Immature natural killer cell (primary cell): ENCODE measurements around the gene DTWD2. TPM values are rescaled to one million over a fixed set of nuclear protein-coding genes. Genes with fewer than 3 reads are reported as not detected.
"Not testable (repeated sequence)": the region's sequence is repeated elsewhere in the genome, so short reads cannot be mapped to it uniquely, and the experiment has no call there.

Source experiments
- DNase-seq, 3 donors: peaks; one replicate each; pipeline ENCODE4 v3.0.0; 2022; ENCODE audit warnings: mixed read lengths in 1 of 3
- H3K27ac Mint-ChIP-seq, 6 donors: one replicate each; pipeline ENCODE4 v1.8.0; 2020; ENCODE audit warnings: mixed read lengths in 6 of 6, mild to moderate bottlenecking in 5 of 6, inconsistent platforms in 4 of 6, moderate library complexity in 3 of 6
- H3K27me3 Mint-ChIP-seq, 3 donors: one replicate each; pipeline ENCODE4 v1.8.0; 2020 to 2021; ENCODE audit warnings: low read depth in 3 of 3, mild to moderate bottlenecking in 3 of 3, mixed read lengths in 3 of 3, moderate library complexity in 3 of 3, inconsistent platforms in 1 of 3
- H3K36me3 Mint-ChIP-seq, 3 donors: one replicate each; pipeline ENCODE4 v1.8.0; 2020; ENCODE audit warnings: mixed read lengths in 3 of 3, inconsistent platforms in 2 of 3, mild to moderate bottlenecking in 2 of 3
- H3K4me1 Mint-ChIP-seq, 2 donors: one replicate each; pipeline ENCODE4 v1.8.0; 2020; ENCODE audit warnings: inconsistent platforms in 2 of 2, mild to moderate bottlenecking in 2 of 2, mixed read lengths in 2 of 2, moderate library complexity in 1 of 2
- H3K4me3 Mint-ChIP-seq, 5 donors: one replicate each; pipeline ENCODE4 v1.8.0; 2020; ENCODE audit warnings: mild to moderate bottlenecking in 5 of 5, mixed read lengths in 5 of 5, inconsistent platforms in 3 of 5, moderate library complexity in 3 of 5
- H3K9me3 Mint-ChIP-seq, 6 donors: one replicate each; pipeline ENCODE4 v1.8.0; 2020; ENCODE audit warnings: mild to moderate bottlenecking in 6 of 6, mixed read lengths in 6 of 6, inconsistent platforms in 4 of 6, moderate library complexity in 3 of 6
- polyA plus RNA-seq, 3 donors: library from polyadenylated mRNA; unstranded; fragments of 300-500 nt; fragmentation: Illumina TruSeq; gene quantifications; one replicate each; pipeline ENCODE4 v1.2.3, GENCODE V29; 2021

DTWD2 gene
- polyA plus RNA-seq, 3 donors from 2014 or later: 2.0 to 4.2 (median 2.9) TPM

GRCh38 chr5:118988866-118989180, 476 bp upstream of the DTWD2 start:
- Mint-ChIP-seq H3K27ac (peak overlapping the region in 5 of 6 donors; percentile 16 to 87 (median 51)), H3K27me3 (peaks cover 0 to 3% (median 0%) of the 10 kb centered on the region in 3 donors)

DNA sequence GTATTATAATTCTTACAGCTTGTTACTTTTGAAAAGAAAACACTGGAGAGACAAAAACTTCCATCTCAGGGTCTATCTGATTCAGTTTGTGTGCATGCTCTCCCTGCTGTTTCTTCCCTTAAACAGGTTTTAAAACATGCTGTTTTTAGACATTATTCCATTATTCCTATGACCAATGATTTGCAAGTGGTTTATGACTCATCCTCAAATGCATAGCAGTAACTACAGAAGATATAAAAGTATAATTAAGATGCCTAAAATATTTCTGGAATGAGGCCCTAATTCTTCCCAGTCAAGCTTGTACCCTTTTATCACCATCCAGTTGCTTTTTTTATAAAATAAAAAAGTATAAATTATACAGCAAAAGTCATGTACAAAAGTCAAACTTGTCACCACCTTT, 3.7 kb downstream of the DTWD2 start:
- Mint-ChIP-seq H3K36me3 (peaks cover 0 to 7% (median 3%) of the 10 kb centered on the region in 3 donors), H3K27me3 (peaks cover 0 to 2% (median 0%) of the 10 kb centered on the region in 3 donors), H3K9me3 (no peaks in the 10 kb centered on the region), H3K27ac (no peak overlapping the region), H3K4me3 (no peak overlapping the region), H3K4me1 (peaks cover 15 to 23% of the 10 kb centered on the region in 2 donors)
- DNase-seq: no peak

More at GRCh38 chr5:118988866-118989180, 476 bp upstream of the DTWD2 start:
- Mint-ChIP-seq H3K9me3 (peaks cover 0 to 1% (median 0%) of the 10 kb centered on the region in 6 donors), H3K36me3 (no peaks in the 10 kb centered on the region), H3K4me1 (peaks cover 15 to 23% of the 10 kb centered on the region in 2 donors), H3K4me3 (peak overlapping the region; percentile 81 to 87 (median 82))
- DNase-seq: no peak

GRCh38 chr5:118981783-118982182, 6.6 kb downstream of the DTWD2 start:
- DNase-seq: no peak
- Mint-ChIP-seq H3K9me3 (peaks cover 0 to 2% (median 0%) of the 10 kb centered on the region in 6 donors), H3K27ac (peak overlapping the region in 1 of 6 donors; percentile 21), H3K27me3 (peaks cover 0 to 2% (median 0%) of the 10 kb centered on the region in 3 donors), H3K4me1 (peaks cover 0 to 6% of the 10 kb centered on the region in 2 donors), H3K36me3 (peaks cover 5 to 12% (median 7%) of the 10 kb centered on the region in 3 donors), H3K4me3 (no peak overlapping the region)

- H3K9me3 Mint-ChIP-seq: peaks cover 0 to 9% (median 4%) of the 10 kb centered on the region in 6 donors
- peaks cover 0 to 2% (median 0%) of the 10 kb centered on the region in 3 donors for H3K27me3 Mint-ChIP-seq
- no peak overlapping the region for H3K27ac Mint-ChIP-seq
- no peak for DNase-seq
- H3K36me3 Mint-ChIP-seq: peaks cover 5 to 20% (median 15%) of the 10 kb centered on the region in 3 donors
- no peaks in the 10 kb centered on the region for H3K4me1 Mint-ChIP-seq
- H3K4me3 Mint-ChIP-seq: no peak overlapping the region
These were observed 7.9 kb downstream of the DTWD2 start for GRCh38 chr5:118980438-118980837.

GRCh38 chr5:118980017-118980416, 8.3 kb downstream of the DTWD2 start:
- DNase-seq: no peak
- no peaks in the 10 kb centered on the region for H3K27me3 Mint-ChIP-seq
- no peaks in the 10 kb centered on the region for H3K4me1 Mint-ChIP-seq
- H3K9me3 Mint-ChIP-seq: peaks cover 0 to 9% (median 4%) of the 10 kb centered on the region in 6 donors
- H3K27ac Mint-ChIP-seq: no peak overlapping the region
- H3K4me3 Mint-ChIP-seq: no peak overlapping the region
- H3K36me3 Mint-ChIP-seq: peaks cover 5 to 23% (median 15%) of the 10 kb centered on the region in 3 donors

DNA sequence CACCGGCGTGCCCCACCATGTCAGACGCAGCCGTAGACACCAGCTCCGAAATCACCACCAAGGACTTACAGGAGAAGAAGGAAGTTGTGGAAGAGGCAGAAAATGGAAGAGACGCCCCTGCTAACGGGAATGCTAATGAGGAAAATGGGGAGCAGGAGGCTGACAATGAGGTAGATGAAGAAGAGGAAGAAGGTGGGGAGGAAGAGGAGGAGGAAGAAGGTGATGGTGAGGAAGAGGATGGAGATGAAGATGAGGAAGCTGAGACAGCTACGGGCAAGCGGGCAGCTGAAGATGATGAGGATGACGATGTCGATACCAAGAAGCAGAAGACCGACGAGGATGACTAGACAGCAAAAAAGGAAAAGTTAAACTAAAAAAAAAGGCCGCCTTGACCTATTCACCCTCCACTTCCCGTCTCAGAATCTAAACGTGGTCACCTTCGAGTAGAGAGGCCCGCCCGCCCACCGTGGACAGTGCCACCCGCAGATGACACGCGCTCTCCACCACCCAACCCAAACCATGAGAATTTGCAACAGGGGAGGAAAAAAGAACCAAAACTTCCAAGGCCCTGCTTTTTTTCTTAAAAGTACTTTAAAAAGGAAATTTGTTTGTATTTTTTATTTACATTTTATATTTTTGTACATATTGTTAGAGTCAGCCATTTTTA, 14.4 kb downstream of the DTWD2 start:
- not testable (repeated sequence) for H3K4me1 Mint-ChIP-seq, H3K4me3 Mint-ChIP-seq, H3K27ac Mint-ChIP-seq, DNase-seq, H3K9me3 Mint-ChIP-seq, H3K27me3 Mint-ChIP-seq
- peaks cover 0 to 28% (median 11%) of the 10 kb centered on the region in 3 donors for H3K36me3 Mint-ChIP-seq

- no peak overlapping the region for H3K4me3 Mint-ChIP-seq
- peaks cover 6 to 21% of the 10 kb centered on the region in 2 donors for H3K4me1 Mint-ChIP-seq
- DNase-seq: no peak
- peaks cover 0 to 2% (median 1%) of the 10 kb centered on the region in 3 donors for H3K27me3 Mint-ChIP-seq
- no peak overlapping the region for H3K27ac Mint-ChIP-seq
- peaks cover 0 to 4% (median 3%) of the 10 kb centered on the region in 3 donors for H3K36me3 Mint-ChIP-seq
- H3K9me3 Mint-ChIP-seq: no peaks in the 10 kb centered on the region
These were observed 19.4 kb downstream of the DTWD2 start for GRCh38 chr5:118968925-118969375.

DNA sequence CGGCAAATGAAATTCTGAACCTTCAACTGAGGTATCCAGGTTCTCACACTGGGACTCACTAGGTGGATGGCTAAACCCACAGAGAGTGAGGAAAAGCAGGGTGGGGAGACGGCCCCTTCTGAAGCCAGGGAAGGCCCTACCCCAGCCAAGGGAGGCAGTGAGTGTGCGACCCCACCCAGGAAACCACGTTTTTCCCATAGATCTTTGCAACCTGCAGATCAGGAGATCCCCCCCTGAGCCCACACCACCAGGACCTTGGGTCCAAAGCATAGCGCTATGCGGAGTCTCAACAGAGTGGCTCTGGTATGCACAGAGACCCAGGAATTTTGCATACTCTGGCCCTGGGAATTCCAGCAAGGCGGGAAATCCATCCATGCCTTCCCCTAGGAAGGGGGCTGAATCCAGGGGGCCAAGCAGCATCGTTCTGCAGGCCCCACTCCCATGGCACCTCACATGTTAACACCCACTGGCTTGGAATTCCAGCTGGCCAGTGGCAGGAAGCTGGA, 19.9 kb downstream of the DTWD2 start:
- DNase-seq: no peak
- Mint-ChIP-seq H3K4me3 (no peak overlapping the region), H3K36me3 (peaks cover 0 to 4% (median 3%) of the 10 kb centered on the region in 3 donors), H3K27ac (no peak overlapping the region), H3K27me3 (peaks cover 0 to 2% (median 0%) of the 10 kb centered on the region in 3 donors), H3K4me1 (peaks cover 6 to 21% of the 10 kb centered on the region in 2 donors), H3K9me3 (no peaks in the 10 kb centered on the region)

- Mint-ChIP-seq H3K4me3 (no peak overlapping the region), H3K27me3 (peaks cover 0 to 2% (median 0%) of the 10 kb centered on the region in 3 donors), H3K36me3 (peaks cover 0 to 6% (median 4%) of the 10 kb centered on the region in 3 donors), H3K9me3 (no peaks in the 10 kb centered on the region), H3K4me1 (peaks cover 6 to 27% of the 10 kb centered on the region in 2 donors), H3K27ac (no peak overlapping the region)
- DNase-seq: no peak
These were observed 21.3 kb downstream of the DTWD2 start for GRCh38 chr5:118967059-118967508.

DNA sequence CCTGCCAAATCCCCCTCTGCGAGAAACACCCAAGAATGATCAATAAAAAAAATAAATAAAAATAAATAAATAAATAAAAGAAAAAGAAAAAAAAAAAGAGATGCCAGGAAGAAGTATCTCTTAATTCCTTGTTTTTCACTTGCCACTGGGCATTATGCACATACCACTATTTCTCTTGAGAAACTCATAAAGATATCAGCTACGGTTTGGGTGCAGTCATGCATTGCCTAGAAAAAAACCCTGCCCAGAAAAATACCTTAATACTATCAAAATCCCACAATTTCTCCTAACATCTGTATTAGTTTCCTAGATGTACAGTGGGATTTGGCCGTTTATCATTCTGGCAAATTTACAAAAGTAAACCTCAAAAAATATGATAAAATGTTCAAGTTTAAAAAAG, 22.5 kb downstream of the DTWD2 start:
- Mint-ChIP-seq H3K9me3 (no peaks in the 10 kb centered on the region), H3K36me3 (peaks cover 0 to 4% (median 3%) of the 10 kb centered on the region in 3 donors), H3K27me3 (peaks cover 0 to 2% (median 0%) of the 10 kb centered on the region in 3 donors), H3K4me1 (peaks cover 6 to 27% of the 10 kb centered on the region in 2 donors), H3K4me3 (no peak overlapping the region), H3K27ac (no peak overlapping the region)
- DNase-seq: no peak

GRCh38 chr5:118964970-118965369, 23.4 kb downstream of the DTWD2 start:
- DNase-seq, H3K27me3 Mint-ChIP-seq, H3K27ac Mint-ChIP-seq, H3K9me3 Mint-ChIP-seq, H3K4me3 Mint-ChIP-seq, H3K36me3 Mint-ChIP-seq: not testable (repeated sequence)
- H3K4me1 Mint-ChIP-seq: peaks cover 6 to 27% of the 10 kb centered on the region in 2 donors

GRCh38 chr5:118964388-118964787, 24.0 kb downstream of the DTWD2 start:
- not testable (repeated sequence) for H3K27me3 Mint-ChIP-seq, DNase-seq, H3K4me3 Mint-ChIP-seq, H3K9me3 Mint-ChIP-seq, H3K27ac Mint-ChIP-seq, H3K36me3 Mint-ChIP-seq
- peaks cover 6 to 27% of the 10 kb centered on the region in 2 donors for H3K4me1 Mint-ChIP-seq

- H3K36me3 Mint-ChIP-seq: peaks cover 0 to 8% (median 7%) of the 10 kb centered on the region in 3 donors
- no peak for DNase-seq
- H3K9me3 Mint-ChIP-seq: no peaks in the 10 kb centered on the region
- H3K27ac Mint-ChIP-seq: no peak overlapping the region
- peaks cover 3 to 24% of the 10 kb centered on the region in 2 donors for H3K4me1 Mint-ChIP-seq
- no peak overlapping the region for H3K4me3 Mint-ChIP-seq
- H3K27me3 Mint-ChIP-seq: peaks cover 0 to 3% (median 0%) of the 10 kb centered on the region in 3 donors
These were observed 25.2 kb downstream of the DTWD2 start for GRCh38 chr5:118963169-118963568.

DNA sequence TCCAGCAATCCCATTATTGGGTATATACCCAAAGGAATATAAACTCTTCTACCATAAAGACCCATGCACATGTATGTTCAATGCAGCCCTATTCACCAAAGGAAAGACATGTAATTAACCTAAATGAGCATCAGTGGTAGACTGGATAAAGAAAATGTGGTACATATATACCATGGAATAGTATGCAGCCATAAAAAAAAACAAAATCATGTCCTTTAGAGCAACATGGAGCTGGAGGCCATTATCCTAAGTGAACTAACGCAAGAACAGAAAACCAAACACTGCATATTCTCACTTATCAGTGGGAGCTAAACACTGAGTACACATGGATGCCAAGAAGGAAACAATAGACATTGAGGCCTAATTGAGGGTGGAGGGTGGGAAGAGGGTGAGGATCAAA, 27.8 kb downstream of the DTWD2 start:
- Mint-ChIP-seq H3K27ac (no peak overlapping the region), H3K27me3 (peaks cover 0 to 1% (median 0%) of the 10 kb centered on the region in 3 donors), H3K4me3 (no peak overlapping the region), H3K4me1 (peaks cover 0 to 6% of the 10 kb centered on the region in 2 donors), H3K36me3 (peaks cover 0 to 8% (median 7%) of the 10 kb centered on the region in 3 donors), H3K9me3 (no peaks in the 10 kb centered on the region)
- DNase-seq: no peak
